SK-N-MC (cell line): ENCODE results near the gene GLI3.

Experiments
- EZH2 ChIP-seq: fragments of 200-600 bp; sonication (generic); IDR thresholded peaks from one replicate; pipeline ENCODE4 v1.6.1; 2017; ENCODE audit warnings: antibody characterized with exemption
- FOXP2 ChIP-seq: optimal IDR thresholded peaks from 2 replicates; pipeline ENCODE3; 2011; ENCODE audit warnings: mild to moderate bottlenecking, moderate library complexity; ENCODE audit not compliant: insufficient read depth; ENCODE audit errors: extremely low read length, control extremely low read depth
- POLR2AphosphoS5 ChIP-seq: IDR thresholded peaks from 2 replicates; pipeline ENCODE4 v1.6.1; 2012; ENCODE audit warnings: mild to moderate bottlenecking, low read depth, low read length, borderline replicate concordance

DNA sequence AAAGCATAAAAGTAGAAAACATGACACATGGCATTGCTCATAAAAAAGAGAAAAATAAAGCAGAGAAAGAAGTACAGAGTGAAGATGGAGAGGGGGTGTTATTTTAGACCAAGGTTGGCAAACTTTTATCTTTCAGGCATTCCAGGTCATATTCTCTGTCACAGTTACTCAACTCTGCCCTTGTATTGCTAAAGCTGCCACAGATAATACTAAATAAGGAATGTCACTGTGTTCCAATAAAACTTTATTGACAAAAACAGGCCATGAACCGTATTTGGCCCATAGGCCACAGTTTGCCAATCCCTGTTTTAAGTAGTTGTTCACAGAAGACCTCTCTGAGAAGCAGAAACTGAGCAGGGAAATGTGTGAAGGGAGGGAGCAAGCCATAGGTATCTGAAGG lies 167.4 kb downstream of the GLI3 start:
- TF ChIP-seq POLR2AphosphoS5 = no peak
- TF ChIP-seq EZH2 = no peak
- no peak for TF ChIP-seq FOXP2
